Caco-2 (cell line): ENCODE results near the gene EBF3. TPM values are rescaled to one million over a fixed set of nuclear protein-coding genes. Genes with fewer than 3 reads are reported as not detected.

Experiments used
- BruUV-seq: library from RNA; stranded (reverse); fragments of 400-500 nt; replicated peaks from 2 replicates; lab custom pipeline; 2021; lab: Mats Ljungman, UMichigan
- CTCF ChIA-PET: fragments of 300-600 bp; sonication (Branson Sonifier 250); formaldehyde crosslinking; loops from one replicate; lab custom pipeline; 2022; ENCODE audit warnings: antibody characterized with exemption; lab: Charles Lee
- POLR2A ChIA-PET: fragments of 300-600 bp; sonication (Branson Sonifier 250); formaldehyde crosslinking; loops from one replicate; lab custom pipeline; 2022; ENCODE audit warnings: antibody characterized with exemption; lab: Charles Lee
- DNase-seq, 2 experiments: peaks; one replicate each; pipeline versions ENCODE4 v3.0.0 to v3.0.0-alpha.2; 2020 to 2022
- H3K27me3 ChIP-seq: replicated peaks from 2 replicates; pipeline ENCODE4 v1.6.0; 2011; ENCODE audit warnings: low read length; ENCODE audit not compliant: control insufficient read depth, insufficient read depth
- H3K36me3 ChIP-seq: 2 replicates; pipeline ENCODE4 v1.5.1; 2011; ENCODE audit warnings: low read length; ENCODE audit not compliant: control insufficient read depth, insufficient read depth
- H3K4me1 ChIP-seq: fragments of 250-450 bp; sonication (Bioruptor Pico); 2 replicates; pipeline ENCODE4 v1.5.1; 2020; ENCODE audit warnings: mild to moderate bottlenecking
- H3K4me3 ChIP-seq: 2 replicates; pipeline ENCODE4 v1.5.1; 2011; ENCODE audit warnings: low read depth, mild to moderate bottlenecking, control low read depth, low read length
- H3K9me3 ChIP-seq: fragments of 250-450 bp; sonication (Bioruptor Pico); 2 replicates; pipeline ENCODE4 v1.5.1; 2020; ENCODE audit warnings: mild to moderate bottlenecking, moderate library complexity
- H3K27ac Mint-ChIP-seq: one replicate; pipeline ENCODE4 v1.8.0; 2022; ENCODE audit warnings: mixed read lengths; ENCODE audit not compliant: unreplicated experiment
- H3K27me3 Mint-ChIP-seq: one replicate; pipeline ENCODE4 v1.8.0; 2022; ENCODE audit warnings: mixed read lengths; ENCODE audit not compliant: insufficient read depth, unreplicated experiment
- H3K36me3 Mint-ChIP-seq: one replicate; pipeline ENCODE4 v1.8.0; 2022; ENCODE audit warnings: mild to moderate bottlenecking, mixed read lengths; ENCODE audit not compliant: insufficient read depth, unreplicated experiment
- H3K4me1 Mint-ChIP-seq: one replicate; pipeline ENCODE4 v1.8.0; 2022; ENCODE audit warnings: low read depth, mixed read lengths; ENCODE audit not compliant: unreplicated experiment
- H3K4me3 Mint-ChIP-seq: one replicate; pipeline ENCODE4 v1.8.0; 2022; ENCODE audit warnings: mild to moderate bottlenecking, moderate library complexity, mixed read lengths; ENCODE audit not compliant: unreplicated experiment
- H3K9me3 Mint-ChIP-seq: one replicate; pipeline ENCODE4 v1.8.0; 2022; ENCODE audit warnings: mixed read lengths; ENCODE audit not compliant: unreplicated experiment
- CTCF ChIP-seq, 2 experiments: fragments of 200-600 bp in 1 of 2; IDR thresholded peaks; 1 replicate in 1 of 2; 2 replicates in 1 of 2; pipeline versions ENCODE4 v1.5.1 to v1.8.0; 2011 to 2022; ENCODE audit warnings: antibody characterized with exemption in 1 of 2, control low read depth in 1 of 2, inconsistent platforms in 1 of 2, low read depth in 1 of 2, low read length in 1 of 2, mild to moderate bottlenecking in 1 of 2, moderate library complexity in 1 of 2; ENCODE audit not compliant: insufficient read depth in 1 of 2, severe bottlenecking in 1 of 2, unreplicated experiment in 1 of 2
- intact Hi-C: fragments of 100-400 bp; cut with micrococcal nuclease; formaldehyde crosslinking; loops from one replicate; pipeline ENCODE4 v1.10.0; 2022; ENCODE audit not compliant: unreplicated experiment
- total RNA-seq: library from RNA; stranded (reverse); gene quantifications from 2 replicates; pipeline ENCODE4 v1.2.3, GENCODE V29; 2022

The EBF3 gene
- total RNA-seq, 1 experiment from 2014 or later: 0.79 TPM

GRCh38 chr10:129793479-129793878 lies 170.6 kb downstream of the EBF3 start:
- peaks cover 7% of the 10 kb centered on the region for H3K27me3 Mint-ChIP-seq
- H3K9me3 ChIP-seq: peaks cover 6% of the 10 kb centered on the region; the same call in 1 of the 2 replicates
- no peak overlapping the region for H3K27ac Mint-ChIP-seq
- peaks cover 7% of the 10 kb centered on the region for H3K4me1 Mint-ChIP-seq
- no peaks in the 10 kb centered on the region for H3K36me3 ChIP-seq
- H3K4me3 Mint-ChIP-seq: no peak overlapping the region
- POLR2A ChIA-PET: no interaction called here
- CTCF ChIA-PET: no interaction called here
- no peaks in the 10 kb centered on the region for H3K27me3 ChIP-seq
- DNase-seq: peak in 1 of 2 experiments; percentile 25
- H3K9me3 Mint-ChIP-seq: peaks cover 1% of the 10 kb centered on the region
- intact Hi-C loops: no loop called here
- no peak overlapping the region for H3K4me3 ChIP-seq
- H3K4me1 ChIP-seq: no peaks in the 10 kb centered on the region
- H3K36me3 Mint-ChIP-seq: no peaks in the 10 kb centered on the region
- TF ChIP-seq CTCF (IDR thresholded peaks at IDR 0.05; ENCODE audit: insufficient read depth in 1 of 2, low read depth in 1 of 2, low read length in 1 of 2, severe bottlenecking in 1 of 2, unreplicated experiment in 1 of 2): no peak
- BruUV-seq: no TSS peak

- intact Hi-C loops: no loop called here
- no peak overlapping the region for H3K4me3 ChIP-seq
- BruUV-seq: no TSS peak
- Mint-ChIP-seq H3K27ac (no peak overlapping the region), H3K4me1 (peaks cover 7% of the 10 kb centered on the region), H3K4me3 (no peak overlapping the region), H3K9me3 (no peaks in the 10 kb centered on the region), H3K27me3 (peaks cover 3% of the 10 kb centered on the region), H3K36me3 (no peaks in the 10 kb centered on the region)
- no peaks in the 10 kb centered on the region for H3K27me3 ChIP-seq
- H3K36me3 ChIP-seq: no peaks in the 10 kb centered on the region
- peak in 1 of 2 experiments; percentile 17 for DNase-seq
- POLR2A ChIA-PET: no interaction called here
- no peaks in the 10 kb centered on the region for H3K9me3 ChIP-seq
- H3K4me1 ChIP-seq: no peaks in the 10 kb centered on the region
- TF ChIP-seq CTCF (IDR thresholded peaks at IDR 0.05; ENCODE audit: insufficient read depth in 1 of 2, low read depth in 1 of 2, low read length in 1 of 2, severe bottlenecking in 1 of 2, unreplicated experiment in 1 of 2): no peak
- CTCF ChIA-PET: no interaction called here
Observed at GRCh38 chr10:129792864-129793263, 171.2 kb downstream of the EBF3 start.

- BruUV-seq: no TSS peak
- Mint-ChIP-seq H3K9me3 (no peaks in the 10 kb centered on the region), H3K27me3 (peaks cover 2% of the 10 kb centered on the region), H3K27ac (no peak overlapping the region), H3K4me1 (peaks cover 7% of the 10 kb centered on the region), H3K4me3 (no peak overlapping the region), H3K36me3 (no peaks in the 10 kb centered on the region)
- DNase-seq: no peak
- no peak for TF ChIP-seq CTCF (IDR thresholded peaks at IDR 0.05; ENCODE audit: insufficient read depth in 1 of 2, low read depth in 1 of 2, low read length in 1 of 2, severe bottlenecking in 1 of 2, unreplicated experiment in 1 of 2)
- ChIA-PET CTCF (no interaction called here), POLR2A (no interaction called here)
- intact Hi-C loops: no loop called here
- Histone ChIP-seq H3K4me3 (no peak overlapping the region), H3K4me1 (no peaks in the 10 kb centered on the region), H3K36me3 (no peaks in the 10 kb centered on the region), H3K27me3 (no peaks in the 10 kb centered on the region), H3K9me3 (no peaks in the 10 kb centered on the region)
Observed at GRCh38 chr10:129792141-129792540, 171.9 kb downstream of the EBF3 start.
